Activated T-cell treated with anti-CD3 and anti-CD28 coated beads, Interleukin-2, amount 50 U/mL, for 24 hours (primary cell): Measurements from ENCODE around the gene FANCC.
A peak's percentile ranks its signal among the peaks of the same experiment; 100 is the strongest.
"Not testable (repeated sequence)": the region's sequence is repeated elsewhere in the genome, so short reads cannot be mapped to it uniquely, and the experiment has no call there.

Experiments
- DNase-seq: peaks from one replicate; pipeline ENCODE4 v3.0.0-alpha.2; 2020
- H3K27ac Mint-ChIP-seq: 2 replicates; pipeline ENCODE4 v1.8.0; 2020; ENCODE audit warnings: mild to moderate bottlenecking, mixed read lengths
- H3K27me3 Mint-ChIP-seq: 2 replicates; pipeline ENCODE4 v1.8.0; 2020; ENCODE audit warnings: mixed read lengths
- H3K36me3 Mint-ChIP-seq: 2 replicates; pipeline ENCODE4 v1.8.0; 2020; ENCODE audit warnings: low read depth, mixed read lengths
- H3K4me1 Mint-ChIP-seq: 2 replicates; pipeline ENCODE4 v1.8.0; 2020; ENCODE audit warnings: low read depth, mixed read lengths
- H3K4me3 Mint-ChIP-seq: 2 replicates; pipeline ENCODE4 v1.8.0; 2020; ENCODE audit warnings: mild to moderate bottlenecking, moderate library complexity, mixed read lengths
- H3K9me3 Mint-ChIP-seq: 2 replicates; pipeline ENCODE4 v1.8.0; 2020; ENCODE audit warnings: mixed read lengths

FANCC gene

DNA sequence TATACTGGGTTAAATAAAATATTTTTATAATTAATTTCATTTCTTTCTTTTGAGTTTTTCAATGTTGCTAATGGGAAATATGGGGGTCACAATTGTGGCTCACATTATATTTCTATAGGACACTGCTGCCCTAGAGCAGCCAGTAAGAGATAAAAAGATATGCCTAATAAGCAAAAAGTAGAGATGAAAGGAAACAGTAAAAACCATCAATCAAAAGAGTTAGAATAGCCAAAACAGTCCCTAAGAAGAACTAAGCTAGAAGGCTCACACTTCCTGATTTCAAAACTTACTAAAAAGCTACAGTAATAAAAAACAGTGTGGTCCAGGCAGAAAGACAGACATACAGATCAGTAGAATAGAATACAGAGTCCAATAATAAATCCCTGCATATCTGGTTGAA, 104.4 kb downstream of the FANCC start:
- H3K27me3 Mint-ChIP-seq = no peaks in the 10 kb centered on the region
- H3K9me3 Mint-ChIP-seq = no peaks in the 10 kb centered on the region
- peaks cover 7% of the 10 kb centered on the region for H3K4me1 Mint-ChIP-seq
- no peaks in the 10 kb centered on the region for H3K36me3 Mint-ChIP-seq
- no peak overlapping the region for H3K27ac Mint-ChIP-seq
- no peak for DNase-seq
- H3K4me3 Mint-ChIP-seq = no peak overlapping the region

DNA sequence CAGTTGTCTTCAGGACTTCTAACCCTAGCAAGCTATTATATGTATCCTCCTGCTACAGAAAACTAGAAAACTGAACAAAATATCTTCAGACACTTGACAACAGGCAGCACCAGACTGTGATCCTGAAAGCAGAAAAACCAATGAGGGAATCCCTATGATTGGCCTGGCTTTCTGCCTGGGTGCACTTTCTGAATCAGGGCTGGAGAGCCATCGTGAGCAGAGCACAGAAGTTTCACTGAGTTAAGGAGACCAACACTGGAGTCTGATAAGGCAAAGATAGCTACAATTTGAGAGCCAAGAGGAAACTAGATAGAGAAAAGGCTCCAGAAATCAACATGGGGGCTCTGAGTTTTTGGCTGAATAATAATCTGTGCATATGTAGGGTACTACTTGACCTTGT, 106.5 kb downstream of the FANCC start:
- Mint-ChIP-seq H3K4me3 (no peak overlapping the region), H3K4me1 (peaks cover 7% of the 10 kb centered on the region), H3K9me3 (no peaks in the 10 kb centered on the region)

DNA sequence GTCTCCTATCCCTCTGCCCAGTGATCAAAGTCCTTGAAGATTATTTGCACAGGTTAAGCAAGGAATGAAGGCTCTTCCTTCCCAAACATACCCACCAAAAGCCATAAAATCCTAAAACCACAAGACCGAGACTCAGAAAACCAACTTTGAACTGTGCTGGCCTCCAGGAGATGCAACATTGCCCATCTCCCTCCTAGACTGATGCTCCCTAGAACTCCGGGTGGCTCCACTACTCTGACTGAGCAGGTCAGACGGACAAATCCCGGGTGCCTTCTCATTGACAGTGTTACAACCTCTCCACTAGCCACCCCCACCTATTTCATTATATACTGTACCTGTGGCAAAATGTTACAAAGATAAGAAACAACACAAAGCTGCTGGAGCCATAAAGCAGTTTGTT, 110.1 kb downstream of the FANCC start:
- H3K27ac Mint-ChIP-seq = no peak overlapping the region
- H3K4me1 Mint-ChIP-seq = peaks cover 8% of the 10 kb centered on the region
- H3K4me3 Mint-ChIP-seq = no peak overlapping the region
- H3K9me3 Mint-ChIP-seq = no peaks in the 10 kb centered on the region
- H3K27me3 Mint-ChIP-seq = no peaks in the 10 kb centered on the region
- no peaks in the 10 kb centered on the region for H3K36me3 Mint-ChIP-seq
- no peak for DNase-seq

More for the DNA sequence above, 106.5 kb downstream of the FANCC start:
- Mint-ChIP-seq H3K27me3 (no peaks in the 10 kb centered on the region), H3K27ac (no peak overlapping the region), H3K36me3 (no peaks in the 10 kb centered on the region)
- DNase-seq = no peak

DNA sequence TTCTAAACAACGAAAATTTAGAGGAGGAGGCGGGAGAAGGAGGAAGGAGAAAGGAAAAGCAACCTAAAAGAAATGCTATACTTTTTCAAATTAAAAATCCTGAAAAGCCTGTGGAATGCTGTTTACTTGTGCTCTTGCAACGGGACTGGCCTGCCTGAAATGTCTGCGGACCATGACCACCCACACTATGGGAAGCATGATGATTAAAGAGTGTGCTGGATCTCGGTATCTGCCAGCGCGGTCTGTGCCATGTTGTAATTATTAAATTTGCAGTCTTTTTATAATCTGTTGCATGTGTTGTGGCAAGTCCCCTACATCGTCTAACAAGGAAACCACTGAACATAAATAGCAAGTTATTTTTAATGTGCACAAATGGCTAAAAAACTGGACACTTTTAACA, 111.4 kb downstream of the FANCC start:
- no peaks in the 10 kb centered on the region for H3K27me3 Mint-ChIP-seq
- peaks cover 5% of the 10 kb centered on the region for H3K4me1 Mint-ChIP-seq
- no peak overlapping the region for H3K4me3 Mint-ChIP-seq
- DNase-seq = no peak
- H3K36me3 Mint-ChIP-seq = no peaks in the 10 kb centered on the region
- H3K27ac Mint-ChIP-seq = no peak overlapping the region
- H3K9me3 Mint-ChIP-seq = no peaks in the 10 kb centered on the region

DNA sequence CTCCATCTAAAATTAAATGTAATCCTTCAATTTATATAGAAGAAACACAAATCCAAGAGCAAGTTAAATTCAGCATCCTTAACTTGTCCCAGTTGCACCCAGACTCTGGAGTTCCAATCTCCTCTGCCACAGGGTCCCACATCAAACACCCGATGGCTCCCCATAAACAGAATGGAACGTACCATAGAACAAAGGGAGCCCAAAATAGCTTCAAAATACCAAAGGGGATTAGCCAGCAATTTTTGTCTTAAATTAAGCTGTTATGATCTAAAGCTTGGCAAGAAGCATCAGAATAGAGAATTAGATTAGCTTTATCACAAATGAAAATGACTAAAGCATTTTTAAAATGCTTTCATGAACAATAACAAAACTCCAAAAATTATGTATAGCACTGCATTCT, 112.8 kb downstream of the FANCC start:
- Mint-ChIP-seq H3K27me3 (no peaks in the 10 kb centered on the region), H3K36me3 (no peaks in the 10 kb centered on the region), H3K9me3 (no peaks in the 10 kb centered on the region), H3K27ac (no peak overlapping the region), H3K4me1 (peaks cover 5% of the 10 kb centered on the region), H3K4me3 (no peak overlapping the region)
- DNase-seq = no peak

DNA sequence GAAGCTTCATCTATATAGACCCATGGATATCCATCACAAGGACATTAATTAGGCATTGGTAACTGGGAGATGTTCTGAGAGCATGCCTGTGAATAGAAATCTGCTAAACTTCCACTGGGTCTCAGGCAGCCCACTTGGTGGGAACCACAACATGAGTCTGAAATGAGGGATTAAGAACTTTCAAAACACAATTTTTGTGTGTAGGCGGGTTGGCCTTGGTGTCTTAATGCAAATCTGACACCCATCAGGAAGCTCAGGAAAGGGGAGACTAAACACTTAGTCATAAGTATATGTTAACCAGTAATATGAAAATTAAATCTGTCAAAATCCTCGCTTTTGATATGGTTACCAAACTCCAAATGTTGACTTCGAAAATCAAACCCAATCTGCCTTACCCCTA, 113.2 kb downstream of the FANCC start:
- Mint-ChIP-seq H3K27me3 (no peaks in the 10 kb centered on the region), H3K4me1 (peaks cover 5% of the 10 kb centered on the region), H3K27ac (no peak overlapping the region), H3K4me3 (no peak overlapping the region), H3K36me3 (no peaks in the 10 kb centered on the region), H3K9me3 (no peaks in the 10 kb centered on the region)
- no peak for DNase-seq

DNA sequence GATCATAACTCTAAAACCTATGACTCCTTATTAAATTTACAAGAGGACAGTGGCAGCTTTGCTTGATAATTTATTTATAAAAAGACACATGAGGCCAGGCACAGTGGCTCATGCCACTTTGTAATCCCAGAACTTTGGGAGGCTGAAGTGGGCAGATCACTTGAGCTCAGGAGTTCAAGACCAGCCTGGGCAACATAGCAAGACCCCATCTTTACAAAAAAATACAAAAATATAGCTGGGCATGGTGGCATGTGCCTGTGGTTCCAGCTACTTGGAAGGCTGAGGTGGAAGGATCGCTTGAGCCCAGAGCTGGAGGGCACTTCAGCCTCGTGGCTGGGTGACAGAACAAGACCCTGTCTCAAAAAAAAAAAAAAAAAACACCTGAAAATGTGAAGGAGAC, 114.5 kb downstream of the FANCC start:
- H3K27ac Mint-ChIP-seq, H3K27me3 Mint-ChIP-seq, H3K9me3 Mint-ChIP-seq, H3K4me3 Mint-ChIP-seq, DNase-seq, H3K4me1 Mint-ChIP-seq, H3K36me3 Mint-ChIP-seq: not testable (repeated sequence)

DNA sequence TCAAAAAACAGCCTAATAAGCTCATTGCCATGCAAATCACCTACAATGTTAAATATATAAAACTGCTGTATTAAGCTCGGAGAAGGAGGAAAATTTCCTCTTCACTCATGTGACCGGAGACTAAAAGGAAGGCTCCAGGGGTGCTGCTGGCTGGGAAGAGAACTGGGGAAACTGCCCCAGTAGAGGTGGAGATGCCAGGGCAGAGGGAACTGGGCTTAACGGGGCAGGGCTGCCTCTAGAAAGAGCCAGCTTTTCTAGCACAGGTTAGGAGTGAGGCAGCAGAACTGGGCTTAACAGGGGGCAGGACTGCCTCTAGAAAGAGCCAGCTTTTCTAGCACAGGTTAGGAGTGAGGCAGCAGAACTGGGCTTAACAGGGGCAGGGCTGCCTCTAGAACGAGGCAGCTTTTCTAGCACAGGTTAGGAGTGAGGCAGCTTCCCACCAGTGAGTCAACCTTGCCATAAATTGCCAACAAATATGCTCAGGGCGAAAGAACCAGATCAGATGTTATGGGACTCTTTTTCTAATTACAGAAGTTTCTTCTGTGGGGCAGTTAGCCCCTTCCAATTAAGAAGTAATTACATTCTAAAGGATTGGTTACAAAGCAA, 115.3 kb downstream of the FANCC start:
- H3K27me3 Mint-ChIP-seq = no peaks in the 10 kb centered on the region
- no peaks in the 10 kb centered on the region for H3K9me3 Mint-ChIP-seq
- no peaks in the 10 kb centered on the region for H3K36me3 Mint-ChIP-seq
- H3K4me3 Mint-ChIP-seq = no peak overlapping the region
- H3K4me1 Mint-ChIP-seq = peaks cover 5% of the 10 kb centered on the region
- H3K27ac Mint-ChIP-seq = no peak overlapping the region
- no peak for DNase-seq

DNA sequence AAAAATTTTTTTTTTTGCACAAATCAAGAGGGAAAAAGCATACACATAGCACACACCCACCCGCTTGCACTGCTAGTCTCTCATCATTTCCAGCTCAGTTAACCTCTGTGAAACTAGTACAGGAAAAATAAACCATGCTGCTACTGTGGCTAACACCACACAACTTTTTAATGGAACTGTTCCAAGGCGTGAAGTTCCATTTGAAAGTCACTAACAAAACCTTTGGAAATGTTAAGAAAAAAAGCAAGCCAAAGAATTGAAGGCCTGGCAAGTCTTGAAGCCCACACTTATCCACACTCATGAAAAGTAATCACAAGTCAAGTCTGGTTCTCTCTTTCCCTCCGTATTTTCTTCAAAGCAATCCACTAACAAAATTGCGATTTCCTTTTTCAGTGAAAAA, 116.3 kb downstream of the FANCC start:
- H3K27me3 Mint-ChIP-seq = no peaks in the 10 kb centered on the region

DNA sequence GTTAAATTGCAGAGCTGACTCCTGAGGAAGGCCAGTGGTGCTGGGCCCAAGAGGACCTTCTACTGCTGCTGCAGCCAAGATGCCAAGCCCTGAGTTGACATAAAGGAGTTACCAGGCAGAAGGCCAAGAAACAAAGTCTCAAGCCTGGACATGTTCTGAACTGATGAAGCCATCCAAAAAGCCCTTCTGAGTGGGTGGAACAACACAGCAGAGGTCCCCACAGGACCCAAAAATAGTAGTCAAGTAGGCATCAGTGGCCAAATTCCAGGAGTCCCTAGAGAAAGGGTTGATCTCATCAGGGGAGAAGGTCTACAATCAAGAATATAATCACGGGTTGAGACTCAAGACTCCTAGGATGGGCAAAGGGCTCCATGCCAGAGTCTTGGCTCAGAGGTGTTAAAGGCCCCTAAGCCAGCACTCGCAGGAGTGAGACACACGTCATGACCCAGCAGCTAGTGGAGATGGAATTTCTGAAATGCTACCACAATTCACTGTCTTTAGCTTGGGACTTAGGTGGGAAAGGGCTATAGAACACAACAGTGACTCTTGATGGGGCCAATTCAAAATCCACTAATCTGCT, 119.7 kb downstream of the FANCC start:
- Mint-ChIP-seq H3K9me3 (no peaks in the 10 kb centered on the region), H3K4me1 (no peaks in the 10 kb centered on the region), H3K4me3 (no peak overlapping the region), H3K36me3 (no peaks in the 10 kb centered on the region), H3K27me3 (no peaks in the 10 kb centered on the region), H3K27ac (no peak overlapping the region)
- DNase-seq = no peak

More for the DNA sequence above, 116.3 kb downstream of the FANCC start:
- Mint-ChIP-seq H3K9me3 (no peaks in the 10 kb centered on the region), H3K4me3 (no peak overlapping the region), H3K4me1 (peaks cover 5% of the 10 kb centered on the region), H3K36me3 (no peaks in the 10 kb centered on the region), H3K27ac (no peak overlapping the region)
- no peak for DNase-seq

DNA sequence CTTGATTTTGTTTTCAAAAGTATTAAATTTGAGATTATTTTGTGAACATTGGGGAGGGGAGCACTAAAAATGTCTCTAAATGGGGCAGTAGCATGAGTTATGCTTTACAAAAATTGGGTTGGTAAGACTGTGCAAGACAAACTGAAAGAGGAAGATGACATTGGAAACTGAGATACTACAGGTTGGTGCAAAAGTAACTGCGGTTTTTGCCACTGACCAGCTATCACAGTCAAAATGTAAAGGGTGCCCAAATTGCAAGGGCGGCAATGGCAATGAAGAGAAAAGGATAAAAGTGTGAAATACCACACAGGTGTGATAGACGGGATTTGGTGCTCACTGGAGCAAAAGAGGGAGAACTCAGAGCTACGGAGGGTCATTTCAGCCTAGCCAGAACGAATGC, 124.0 kb downstream of the FANCC start:
- H3K4me1 Mint-ChIP-seq = peaks cover 20% of the 10 kb centered on the region
- no peak overlapping the region for H3K27ac Mint-ChIP-seq
- no peak overlapping the region for H3K4me3 Mint-ChIP-seq
- DNase-seq = no peak
- H3K9me3 Mint-ChIP-seq = no peaks in the 10 kb centered on the region
- H3K36me3 Mint-ChIP-seq = no peaks in the 10 kb centered on the region
- no peaks in the 10 kb centered on the region for H3K27me3 Mint-ChIP-seq

DNA sequence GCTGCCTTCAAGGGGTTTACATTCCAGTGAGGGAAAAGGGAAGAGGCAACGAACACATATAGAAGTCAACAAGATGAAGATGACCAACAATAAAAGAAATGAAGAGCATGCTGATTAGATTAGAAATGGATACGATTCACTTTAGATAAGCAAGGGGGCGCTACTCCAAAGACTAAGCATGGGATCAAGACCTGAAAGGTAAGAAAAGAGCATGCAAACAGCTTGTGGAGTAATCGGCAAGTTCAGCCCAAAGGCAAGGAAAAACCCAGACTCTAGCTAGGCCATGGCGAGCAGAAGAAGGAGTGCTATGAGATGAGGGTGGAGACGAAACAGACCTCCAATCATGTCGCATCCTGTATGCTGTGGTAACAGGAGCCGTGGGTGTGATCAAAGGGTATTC, 124.4 kb downstream of the FANCC start:
- Mint-ChIP-seq H3K36me3 (no peaks in the 10 kb centered on the region), H3K4me3 (no peak overlapping the region), H3K9me3 (no peaks in the 10 kb centered on the region), H3K4me1 (peaks cover 21% of the 10 kb centered on the region), H3K27me3 (no peaks in the 10 kb centered on the region), H3K27ac (no peak overlapping the region)
- no peak for DNase-seq

DNA sequence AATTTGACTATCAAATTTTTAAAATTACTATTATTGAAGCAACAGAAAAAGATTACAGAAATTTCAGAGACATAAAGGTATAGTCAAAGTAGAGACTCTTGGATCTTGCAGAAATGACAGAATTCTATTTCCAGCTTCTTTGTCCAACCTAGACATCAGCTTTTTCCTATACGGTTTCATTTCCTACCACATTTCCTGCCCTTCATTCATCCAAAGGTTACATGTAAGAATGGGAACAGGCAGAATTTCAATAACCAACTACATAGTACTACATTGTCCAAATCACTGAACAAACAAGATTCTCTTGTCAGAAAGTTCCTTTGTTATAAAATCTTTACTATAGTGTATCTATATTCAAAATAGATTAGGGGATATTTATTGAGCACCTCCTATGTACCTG, 124.9 kb downstream of the FANCC start:
- Mint-ChIP-seq H3K4me3 (no peak overlapping the region), H3K9me3 (no peaks in the 10 kb centered on the region), H3K27ac (no peak overlapping the region), H3K36me3 (no peaks in the 10 kb centered on the region), H3K27me3 (no peaks in the 10 kb centered on the region), H3K4me1 (peaks cover 21% of the 10 kb centered on the region)
- no peak for DNase-seq

DNA sequence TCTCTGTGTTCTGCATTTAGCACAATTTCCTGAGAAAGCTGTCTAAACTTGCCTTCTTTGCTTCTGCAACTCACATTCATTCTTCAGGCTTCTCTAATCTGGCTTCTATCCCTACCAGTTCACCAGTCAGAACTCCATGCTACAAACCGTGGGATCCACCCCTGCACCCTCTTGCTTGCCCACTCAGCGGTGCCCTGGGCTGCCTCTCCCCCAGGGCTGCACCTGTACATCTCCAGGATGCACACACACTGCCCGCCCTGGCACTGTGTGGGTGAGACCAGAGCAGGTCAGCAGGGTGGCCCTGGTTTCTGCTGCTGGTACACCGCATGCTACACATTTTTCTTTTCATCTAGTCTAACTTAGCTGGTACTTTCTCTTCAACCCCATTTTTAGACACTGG, 127.1 kb downstream of the FANCC start:
- peaks cover 21% of the 10 kb centered on the region for H3K4me1 Mint-ChIP-seq
- no peak overlapping the region for H3K4me3 Mint-ChIP-seq
- no peaks in the 10 kb centered on the region for H3K9me3 Mint-ChIP-seq
- DNase-seq = no peak
- H3K36me3 Mint-ChIP-seq = no peaks in the 10 kb centered on the region
- no peaks in the 10 kb centered on the region for H3K27me3 Mint-ChIP-seq
- no peak overlapping the region for H3K27ac Mint-ChIP-seq

DNA sequence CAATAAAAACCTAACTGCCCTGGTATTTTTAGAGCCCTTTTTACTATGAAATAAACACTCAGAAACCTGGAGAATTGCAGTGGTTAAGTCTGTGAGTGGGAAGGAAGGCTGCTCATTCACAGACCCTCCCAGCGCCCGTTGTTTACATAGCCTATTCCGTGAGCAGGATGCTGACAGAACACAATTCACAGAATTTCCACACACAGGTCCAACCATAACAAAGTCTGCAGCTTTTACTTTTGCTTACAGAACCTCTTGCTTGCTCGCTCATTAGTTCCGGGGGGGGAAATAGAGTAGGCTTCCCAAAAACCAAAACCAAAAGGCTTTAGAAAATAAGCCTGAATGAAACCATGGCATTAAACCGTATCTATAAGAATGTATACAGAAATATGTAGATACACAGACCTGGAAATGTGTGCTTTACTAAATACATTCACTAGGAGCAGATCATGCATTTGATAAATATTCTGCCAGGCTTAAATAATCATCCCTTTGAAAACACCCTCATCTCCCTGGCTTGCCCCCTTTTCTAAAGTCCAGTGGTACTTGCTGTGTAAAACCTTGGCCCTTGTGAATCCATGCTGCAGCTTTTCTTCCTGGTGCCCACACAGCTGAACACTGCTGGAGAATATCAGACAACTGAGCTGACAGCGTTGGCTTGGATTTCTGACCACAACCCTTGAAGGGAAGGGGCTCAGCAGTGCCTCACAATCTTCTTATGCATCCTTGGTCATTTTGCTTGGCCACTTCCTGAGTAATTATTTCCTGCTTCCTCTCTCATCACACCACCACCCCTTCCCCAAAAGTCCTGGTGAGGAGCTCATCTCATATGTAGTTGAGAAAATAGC, 128.0 kb downstream of the FANCC start:
- no peaks in the 10 kb centered on the region for H3K27me3 Mint-ChIP-seq
- H3K4me3 Mint-ChIP-seq = no peak overlapping the region
- no peaks in the 10 kb centered on the region for H3K36me3 Mint-ChIP-seq
- peaks cover 21% of the 10 kb centered on the region for H3K4me1 Mint-ChIP-seq
- H3K9me3 Mint-ChIP-seq = no peaks in the 10 kb centered on the region
- no peak for DNase-seq
- peak overlapping the region; percentile 11 for H3K27ac Mint-ChIP-seq
